ENCODE measurements around the gene DNAJB1. TPM values are rescaled to one million over a fixed set of nuclear protein-coding genes. Genes with fewer than 3 reads are reported as not detected.

Gene DNAJB1
- 65.1 and 70.9 TPM in 2 replicates for total RNA-seq

DNA sequence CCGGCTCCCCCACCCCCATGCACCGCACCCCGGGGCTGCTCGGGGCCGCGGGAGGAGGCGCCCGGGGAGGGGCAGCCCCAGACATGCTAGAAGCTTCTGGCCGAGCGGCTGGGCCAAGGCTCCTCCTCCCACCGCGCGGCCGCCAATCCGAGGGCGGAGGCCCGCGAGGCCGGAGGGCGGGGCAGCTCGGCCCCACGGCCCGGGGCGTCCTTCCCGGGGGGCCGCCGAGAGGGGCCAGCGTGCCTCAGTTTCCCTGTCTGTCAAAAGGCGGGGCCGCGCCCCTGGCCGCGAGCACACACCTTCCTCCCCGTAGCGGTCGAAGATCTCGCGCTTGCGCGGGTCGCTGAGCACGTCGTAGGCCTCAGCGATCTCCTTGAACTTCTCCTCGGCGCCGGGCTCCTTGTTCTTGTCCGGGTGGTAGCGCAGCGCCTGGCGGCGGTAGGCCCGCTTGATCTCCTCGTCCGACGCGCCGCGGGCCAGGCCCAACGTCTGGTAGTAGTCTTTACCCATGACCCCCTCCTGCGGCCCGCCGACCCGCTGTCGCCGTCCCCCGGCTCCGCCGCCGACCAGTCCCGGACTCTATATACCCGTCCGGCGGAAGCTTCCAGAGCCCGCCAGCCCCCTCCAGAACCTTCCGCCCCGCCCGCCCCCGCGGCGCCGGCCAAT, at the start of gene DNAJB1:
TSS of gene DNAJB1 (minus strand) at position 558 of the 666 bp plus-strand sequence. CDS start at position 510, 48 bp downstream.
- Histone ChIP-seq H3K4me2 (ENCODE audit: insufficient read depth, low read length) (peak within 1 kb of the TSS; percentile 92), H3K9me3 (ENCODE audit: low read depth, low read length) (no peaks in the 10 kb centered on the region), H3K27ac (ENCODE audit: low read depth, low read length) (peak within 1 kb of the TSS; percentile 94), H3K4me1 (ENCODE audit: insufficient read depth, low read length) (peaks cover 34% of the 10 kb centered on the region), H3K79me2 (ENCODE audit: insufficient read depth, low read length) (peaks cover 40% of the 10 kb centered on the region), H2AFZ (ENCODE audit: low read length) (peak within 1 kb of the TSS; percentile 91), H3K27me3 (ENCODE audit: insufficient read depth, low read length) (no peaks in the 10 kb centered on the region), H3K36me3 (ENCODE audit: insufficient read depth, low read length) (peaks cover 27% of the 10 kb centered on the region), H4K20me1 (ENCODE audit: insufficient read depth, low read length) (peaks cover 29% of the 10 kb centered on the region), H3K4me3 (ENCODE audit: insufficient read depth, low read length) (peak within 1 kb of the TSS; percentile 93)
- DNase-seq (ENCODE audit: insufficient read length, low spot score, missing footprints) = peak; percentile 99
- TF ChIP-seq, protein P1, sequence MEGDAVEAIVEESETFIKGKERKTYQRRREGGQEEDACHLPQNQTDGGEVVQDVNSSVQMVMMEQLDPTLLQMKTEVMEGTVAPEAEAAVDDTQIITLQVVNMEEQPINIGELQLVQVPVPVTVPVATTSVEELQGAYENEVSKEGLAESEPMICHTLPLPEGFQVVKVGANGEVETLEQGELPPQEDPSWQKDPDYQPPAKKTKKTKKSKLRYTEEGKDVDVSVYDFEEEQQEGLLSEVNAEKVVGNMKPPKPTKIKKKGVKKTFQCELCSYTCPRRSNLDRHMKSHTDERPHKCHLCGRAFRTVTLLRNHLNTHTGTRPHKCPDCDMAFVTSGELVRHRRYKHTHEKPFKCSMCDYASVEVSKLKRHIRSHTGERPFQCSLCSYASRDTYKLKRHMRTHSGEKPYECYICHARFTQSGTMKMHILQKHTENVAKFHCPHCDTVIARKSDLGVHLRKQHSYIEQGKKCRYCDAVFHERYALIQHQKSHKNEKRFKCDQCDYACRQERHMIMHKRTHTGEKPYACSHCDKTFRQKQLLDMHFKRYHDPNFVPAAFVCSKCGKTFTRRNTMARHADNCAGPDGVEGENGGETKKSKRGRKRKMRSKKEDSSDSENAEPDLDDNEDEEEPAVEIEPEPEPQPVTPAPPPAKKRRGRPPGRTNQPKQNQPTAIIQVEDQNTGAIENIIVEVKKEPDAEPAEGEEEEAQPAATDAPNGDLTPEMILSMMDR (IDR thresholded peaks at IDR 0.05; ENCODE audit: extremely low read depth, low read depth, low read length) = no peak

DNA sequence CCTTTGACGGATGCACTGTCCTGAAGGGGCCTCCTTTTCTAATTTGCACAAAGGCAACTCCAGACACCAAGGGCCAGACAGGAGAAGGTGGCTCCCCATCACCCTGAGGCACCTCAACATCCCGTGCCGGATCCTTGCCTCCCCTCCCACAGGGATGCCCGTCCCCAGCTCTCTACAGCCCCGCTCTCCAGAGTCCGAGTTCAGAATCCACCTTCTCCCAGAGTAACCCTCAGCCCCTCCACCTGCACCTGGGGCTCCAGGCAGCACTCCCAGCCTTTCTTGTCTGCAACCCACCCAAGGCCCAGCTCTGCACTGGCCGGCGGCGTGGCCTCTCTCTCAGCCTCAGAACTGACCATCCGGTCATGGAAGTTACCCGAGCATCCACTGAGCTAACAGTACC, 48.9 kb upstream of the DNAJB1 start:
- H2AFZ ChIP-seq (ENCODE audit: low read length) = no peak overlapping the region
- no peak overlapping the region for H3K4me2 ChIP-seq (ENCODE audit: insufficient read depth, low read length)
- DNase-seq (ENCODE audit: insufficient read length, low spot score, missing footprints) = no peak
- H3K4me1 ChIP-seq (ENCODE audit: insufficient read depth, low read length) = peaks cover 15% of the 10 kb centered on the region
- H3K79me2 ChIP-seq (ENCODE audit: insufficient read depth, low read length) = peaks cover 36% of the 10 kb centered on the region
- no peak overlapping the region for H3K4me3 ChIP-seq (ENCODE audit: insufficient read depth, low read length)
- H3K9me3 ChIP-seq (ENCODE audit: low read depth, low read length) = no peaks in the 10 kb centered on the region
- H3K36me3 ChIP-seq (ENCODE audit: insufficient read depth, low read length) = peaks cover 3% of the 10 kb centered on the region
- TF ChIP-seq, protein P1 (IDR thresholded peaks at IDR 0.05; ENCODE audit: extremely low read depth, low read depth, low read length) = no peak
- peaks cover 5% of the 10 kb centered on the region for H4K20me1 ChIP-seq (ENCODE audit: insufficient read depth, low read length)
- H3K27me3 ChIP-seq (ENCODE audit: insufficient read depth, low read length) = no peaks in the 10 kb centered on the region
- H3K27ac ChIP-seq (ENCODE audit: low read depth, low read length) = no peak overlapping the region

DNA sequence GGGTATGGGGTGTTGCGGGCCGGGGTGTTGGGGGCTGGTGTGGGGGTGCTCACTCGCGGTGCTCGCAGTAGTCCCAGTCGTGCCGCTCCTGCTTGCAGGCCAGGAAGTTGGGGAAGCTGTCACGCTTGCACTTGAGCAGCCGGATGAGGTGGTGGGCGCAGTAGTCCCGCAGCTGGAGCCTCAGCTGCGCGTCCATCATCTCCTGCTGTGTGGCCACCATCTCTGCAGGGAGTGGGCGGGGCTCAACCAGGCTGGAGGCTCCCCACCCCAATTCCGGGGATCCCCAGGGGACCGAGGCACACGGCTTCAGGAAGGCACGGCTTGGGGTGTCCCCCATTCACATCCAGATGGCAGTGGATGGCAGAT, 48.5 kb upstream of the DNAJB1 start:
- Histone ChIP-seq H3K27ac (ENCODE audit: low read depth, low read length) (no peak overlapping the region), H3K4me2 (ENCODE audit: insufficient read depth, low read length) (no peak overlapping the region), H2AFZ (ENCODE audit: low read length) (no peak overlapping the region), H3K4me3 (ENCODE audit: insufficient read depth, low read length) (no peak overlapping the region), H4K20me1 (ENCODE audit: insufficient read depth, low read length) (peaks cover 5% of the 10 kb centered on the region), H3K4me1 (ENCODE audit: insufficient read depth, low read length) (peaks cover 18% of the 10 kb centered on the region), H3K9me3 (ENCODE audit: low read depth, low read length) (no peaks in the 10 kb centered on the region), H3K79me2 (ENCODE audit: insufficient read depth, low read length) (peaks cover 34% of the 10 kb centered on the region), H3K27me3 (ENCODE audit: insufficient read depth, low read length) (no peaks in the 10 kb centered on the region), H3K36me3 (ENCODE audit: insufficient read depth, low read length) (peaks cover 3% of the 10 kb centered on the region)
- TF ChIP-seq, protein P1 (IDR thresholded peaks at IDR 0.05; ENCODE audit: extremely low read depth, low read depth, low read length) = no peak
- DNase-seq (ENCODE audit: insufficient read length, low spot score, missing footprints) = no peak

DNA sequence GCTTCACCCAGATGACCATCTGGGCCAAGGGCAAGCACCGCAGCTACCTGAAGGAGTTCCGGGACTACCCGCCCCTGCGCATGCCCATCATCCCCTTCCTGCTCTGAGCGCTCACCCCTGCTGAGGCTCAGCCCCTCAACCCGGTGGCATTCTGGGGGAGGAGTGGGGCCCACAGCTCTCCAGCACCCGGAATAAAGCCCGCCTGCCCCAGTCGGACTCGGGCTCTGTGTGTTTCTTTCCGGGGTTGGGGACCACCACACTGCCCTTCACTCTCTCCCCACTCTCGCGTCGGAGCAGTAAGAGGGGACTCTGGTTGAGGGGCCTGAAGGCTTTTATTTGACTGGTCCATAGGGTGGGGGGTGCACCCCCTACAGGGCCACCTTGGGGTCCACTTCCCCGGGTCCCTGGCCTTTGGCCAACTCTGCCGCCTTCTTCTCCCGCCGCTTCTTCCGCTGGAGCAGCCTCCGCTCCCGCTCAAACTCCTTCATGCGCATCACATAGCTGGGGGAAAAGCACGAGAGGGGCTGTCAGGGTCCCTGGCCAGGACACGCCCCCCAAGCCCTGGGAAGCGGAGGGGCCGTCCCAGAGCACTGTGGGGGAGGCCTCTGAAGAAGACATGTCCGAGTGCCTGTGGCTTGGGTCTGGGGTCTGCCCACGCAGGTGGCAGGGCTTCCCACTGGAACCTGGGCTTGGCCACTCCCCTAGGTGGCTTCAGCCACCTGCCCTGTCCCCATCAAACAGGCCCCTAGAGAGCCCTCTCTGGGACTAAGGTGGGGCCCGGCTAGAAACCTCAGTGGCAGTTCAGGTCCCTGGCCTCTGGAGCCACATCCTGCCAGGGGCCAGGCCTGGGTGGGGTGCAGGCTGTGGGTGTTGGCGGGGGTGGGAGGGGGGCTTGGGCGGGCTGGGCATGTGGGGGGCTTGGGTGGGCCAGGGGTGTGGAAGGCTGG, 47.8 kb upstream of the DNAJB1 start:
- Histone ChIP-seq H3K4me3 (ENCODE audit: insufficient read depth, low read length) (no peak overlapping the region), H3K9me3 (ENCODE audit: low read depth, low read length) (no peaks in the 10 kb centered on the region), H3K36me3 (ENCODE audit: insufficient read depth, low read length) (peaks cover 3% of the 10 kb centered on the region), H3K4me2 (ENCODE audit: insufficient read depth, low read length) (no peak overlapping the region), H3K4me1 (ENCODE audit: insufficient read depth, low read length) (peaks cover 22% of the 10 kb centered on the region), H2AFZ (ENCODE audit: low read length) (no peak overlapping the region), H4K20me1 (ENCODE audit: insufficient read depth, low read length) (peaks cover 5% of the 10 kb centered on the region), H3K27ac (ENCODE audit: low read depth, low read length) (no peak overlapping the region), H3K27me3 (ENCODE audit: insufficient read depth, low read length) (no peaks in the 10 kb centered on the region), H3K79me2 (ENCODE audit: insufficient read depth, low read length) (peaks cover 31% of the 10 kb centered on the region)
- no peak for DNase-seq (ENCODE audit: insufficient read length, low spot score, missing footprints)
- TF ChIP-seq, protein P1 (IDR thresholded peaks at IDR 0.05; ENCODE audit: extremely low read depth, low read depth, low read length) = no peak
